ENCODE results near the gene CHST8. TPM values are rescaled to one million over a fixed set of nuclear protein-coding genes. Genes with fewer than 3 reads are reported as not detected.

Gene CHST8
- total and polyA plus RNA-seq, 2 experiments from 2014 or later, result 9.3 to 38.2 TPM

GRCh38 chr19:33665776-33666595 is 44.2 kb downstream of the CHST8 start (continued):
- TF ChIP-seq ZNF462 (CRISPR knock-in tag; IDR thresholded peaks at IDR 0.05) (no peak), STAT1 (IDR thresholded peaks at IDR 0.05; ENCODE audit: unreplicated experiment) (no peak), CREB1 (CRISPR knock-in tag; IDR thresholded peaks at IDR 0.05; ENCODE audit: low read depth) (no peak)

- Mint-ChIP-seq H3K27me3 (ENCODE audit: insufficient read depth, low read depth, poor library complexity) (peaks cover 3% of the 10 kb centered on the region), H3K4me1 (peaks cover 8% of the 10 kb centered on the region; the same call in 2 of the 3 replicates), H3K36me3 (ENCODE audit: low read depth) (no peaks in the 10 kb centered on the region; the same call in 2 of the 3 replicates), H3K9me3 (no peaks in the 10 kb centered on the region; the same call in 2 of the 3 replicates), H3K27ac (no peak overlapping the region), H3K4me3 (no peak overlapping the region)
- Histone ChIP-seq H3K27ac (ENCODE audit: low read depth) (no peak overlapping the region), H3K79me2 (replicated peaks; ENCODE audit: insufficient read depth) (peaks cover 6% of the 10 kb centered on the region; the same call in 1 of the 2 replicates), H3K4me3 (no peak overlapping the region), H3F3A (replicated peaks; ENCODE audit: low read depth) (no peaks in the 10 kb centered on the region), H3K27me3 (ENCODE audit: insufficient read depth) (no peaks in the 10 kb centered on the region), H2AFZ (no peak overlapping the region), H3K9me2 (ENCODE audit: insufficient read depth) (no peaks in the 10 kb centered on the region), H4K20me1 (replicated peaks; ENCODE audit: insufficient read depth) (no peaks in the 10 kb centered on the region; the same call in none of the 2 replicates), H3K36me3 (ENCODE audit: insufficient read depth) (no peaks in the 10 kb centered on the region), H3K4me2 (no peak overlapping the region), H3K4me1 (ENCODE audit: insufficient read depth) (no peaks in the 10 kb centered on the region)
- DNase-seq (ENCODE audit: low spot score), result no peak
- no peak for ATAC-seq
- TF ChIP-seq CTCF (conservative IDR thresholded peaks at IDR 0.05; ENCODE audit: low read depth in 2 of 2) (no peak), ZNF462 (CRISPR knock-in tag; IDR thresholded peaks at IDR 0.05) (no peak), STAT1 (IDR thresholded peaks at IDR 0.05; ENCODE audit: unreplicated experiment) (no peak), JUNB (IDR thresholded peaks at IDR 0.05; ENCODE audit: unreplicated experiment) (no peak)
Measured at GRCh38 chr19:33667141-33667650, 45.4 kb downstream of the CHST8 start.

Data from GM23338 (cell line).